Trophoblast cell (in vitro differentiated cells and primary cell): Measurements from ENCODE around the gene LRMDA.

Experiments used
- DNase-seq, 2 donors: peaks; one replicate each; pipeline ENCODE4 v3.0.0-alpha.2; 2016
- H2AFZ ChIP-seq: 2 replicates; pipeline ENCODE4 v1.6.1; 2013; ENCODE audit warnings: low read length, moderate library complexity, mild to moderate bottlenecking; ENCODE audit not compliant: insufficient read depth, poor library complexity
- H2AK5ac ChIP-seq: 2 replicates; pipeline ENCODE4 v1.6.1; 2013; ENCODE audit warnings: mild to moderate bottlenecking, low read length
- H2BK120ac ChIP-seq: 2 replicates; pipeline ENCODE4 v1.6.1; 2013; ENCODE audit warnings: low read length, mild to moderate bottlenecking, moderate library complexity; ENCODE audit not compliant: insufficient read depth, poor library complexity
- H2BK12ac ChIP-seq: 2 replicates; pipeline ENCODE4 v1.6.1; 2013; ENCODE audit warnings: mild to moderate bottlenecking, low read length, moderate library complexity
- H2BK5ac ChIP-seq: 2 replicates; pipeline ENCODE4 v1.6.1; 2013; ENCODE audit warnings: low read length, low read depth, moderate library complexity, mild to moderate bottlenecking; ENCODE audit not compliant: poor library complexity
- H3K14ac ChIP-seq: 2 replicates; pipeline ENCODE4 v1.6.1; 2013; ENCODE audit warnings: mild to moderate bottlenecking, low read length
- H3K18ac ChIP-seq: 2 replicates; pipeline ENCODE4 v1.6.1; 2013; ENCODE audit warnings: mild to moderate bottlenecking, low read length
- H3K23ac ChIP-seq: 2 replicates; pipeline ENCODE4 v1.6.1; 2013; ENCODE audit warnings: low read length
- H3K27ac ChIP-seq: 2 replicates; pipeline ENCODE4 v1.5.1; 2013; ENCODE audit warnings: low read depth, mild to moderate bottlenecking, inconsistent platforms, low read length, moderate library complexity
- H3K27me3 ChIP-seq: 2 replicates; pipeline ENCODE4 v1.6.1; 2013; ENCODE audit warnings: inconsistent platforms, mild to moderate bottlenecking, low read length, moderate library complexity; ENCODE audit not compliant: insufficient read depth
- H3K36me3 ChIP-seq, 2 experiments: 1 replicate in 1 of 2; 2 replicates in 1 of 2; pipeline ENCODE4 v1.6.1; 2013; ENCODE audit warnings: low read length in 2 of 2, mild to moderate bottlenecking in 2 of 2, moderate library complexity in 1 of 2; ENCODE audit not compliant: insufficient read depth in 2 of 2, control insufficient read depth in 1 of 2
- H3K4ac ChIP-seq: 2 replicates; pipeline ENCODE4 v1.6.1; 2013; ENCODE audit warnings: low read depth, mild to moderate bottlenecking, low read length, moderate library complexity
- H3K4me1 ChIP-seq, 2 experiments: 1 replicate in 1 of 2; 2 replicates in 1 of 2; pipeline ENCODE4 v1.6.1; 2013; ENCODE audit warnings: low read length in 2 of 2, mild to moderate bottlenecking in 2 of 2, moderate library complexity in 1 of 2; ENCODE audit not compliant: insufficient read depth in 2 of 2, control insufficient read depth in 1 of 2
- H3K4me2 ChIP-seq: 2 replicates; pipeline ENCODE4 v1.6.1; 2013; ENCODE audit warnings: inconsistent platforms, mild to moderate bottlenecking, low read length, moderate library complexity
- H3K4me3 ChIP-seq: 2 replicates; pipeline ENCODE4 v1.5.1; 2013; ENCODE audit warnings: mild to moderate bottlenecking, low read depth, low read length, inconsistent platforms
- H3K79me1 ChIP-seq: one replicate; pipeline ENCODE4 v1.6.1; 2013; ENCODE audit warnings: low read length
- H3K79me2 ChIP-seq: 2 replicates; pipeline ENCODE4 v1.6.1; 2013; ENCODE audit warnings: low read length, mild to moderate bottlenecking; ENCODE audit not compliant: control insufficient read depth, insufficient read depth, poor library complexity
- H3K9ac ChIP-seq: 2 replicates; pipeline ENCODE4 v1.6.1; 2013; ENCODE audit warnings: mild to moderate bottlenecking, low read length
- H3K9me3 ChIP-seq: 2 replicates; pipeline ENCODE4 v1.6.1; 2013; ENCODE audit warnings: low read depth, mild to moderate bottlenecking, control low read depth, inconsistent platforms, low read length; ENCODE audit not compliant: insufficient read depth
- H4K12ac ChIP-seq: 2 replicates; pipeline ENCODE4 v1.6.1; 2013; ENCODE audit warnings: low read depth, mild to moderate bottlenecking, low read length, moderate library complexity
- H4K8ac ChIP-seq: 2 replicates; pipeline ENCODE4 v1.6.1; 2013; ENCODE audit warnings: low read depth, mild to moderate bottlenecking, low read length, moderate library complexity
- H4K91ac ChIP-seq: one replicate; pipeline ENCODE4 v1.6.1; 2013; ENCODE audit warnings: low read depth, mild to moderate bottlenecking, low read length, moderate library complexity
- WGBS: extraction: QIAGEN DNeasy Blood & Tissue Kit; methylation state at CpG from one replicate; pipeline ENCODE4 v1.1.7; 2013; ENCODE audit warnings: missing lambda C conversion rate; ENCODE audit not compliant: insufficient read length, insufficient coverage; ENCODE audit errors: extremely low coverage; 5-methylcytosine and 5-hydroxymethylcytosine counted together

The LRMDA gene

DNA sequence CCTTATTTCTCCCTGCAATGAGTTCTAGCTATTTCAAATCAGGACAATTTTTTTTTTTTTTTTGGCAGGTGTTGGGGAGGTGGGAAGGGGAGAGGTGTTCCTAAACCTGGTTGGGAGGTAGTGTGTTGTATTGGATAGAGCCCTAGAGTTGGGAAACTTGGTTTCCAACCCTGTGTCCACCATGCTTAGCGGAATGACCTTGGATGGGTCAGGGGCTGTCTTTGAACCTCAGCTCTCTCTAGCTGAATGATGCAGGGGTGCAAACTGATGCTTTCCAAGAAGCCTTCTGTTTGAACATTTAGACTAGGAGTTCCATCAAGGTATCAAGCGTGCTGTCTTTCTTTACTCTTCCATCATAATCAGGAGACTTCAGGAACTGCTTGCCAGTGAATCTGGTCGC is 332.2 kb downstream of the LRMDA start:
- Histone ChIP-seq H3K9ac (no peak overlapping the region), H3K79me1 (no peaks in the 10 kb centered on the region), H3K9me3 (no peaks in the 10 kb centered on the region), H3K4me3 (no peak overlapping the region), H3K23ac (no peak overlapping the region), H3K27ac (no peak overlapping the region), H3K4me1 (peaks cover 0 to 5% of the 10 kb centered on the region in 2 experiments), H3K79me2 (no peaks in the 10 kb centered on the region), H3K4ac (no peak overlapping the region), H2AFZ (no peak overlapping the region), H2AK5ac (no peak overlapping the region), H3K36me3 (no peaks in the 10 kb centered on the region), H4K8ac (no peak overlapping the region), H3K27me3 (no peaks in the 10 kb centered on the region), H3K14ac (no peak overlapping the region), H4K91ac (no peak overlapping the region), H2BK5ac (no peak overlapping the region), H3K4me2 (no peak overlapping the region), H2BK120ac (no peak overlapping the region), H2BK12ac (no peak overlapping the region), H4K12ac (no peak overlapping the region), H3K18ac (no peak overlapping the region)
- no peak for DNase-seq
- WGBS: no CpG with 5 or more reads among the region's 3 CpGs

DNA sequence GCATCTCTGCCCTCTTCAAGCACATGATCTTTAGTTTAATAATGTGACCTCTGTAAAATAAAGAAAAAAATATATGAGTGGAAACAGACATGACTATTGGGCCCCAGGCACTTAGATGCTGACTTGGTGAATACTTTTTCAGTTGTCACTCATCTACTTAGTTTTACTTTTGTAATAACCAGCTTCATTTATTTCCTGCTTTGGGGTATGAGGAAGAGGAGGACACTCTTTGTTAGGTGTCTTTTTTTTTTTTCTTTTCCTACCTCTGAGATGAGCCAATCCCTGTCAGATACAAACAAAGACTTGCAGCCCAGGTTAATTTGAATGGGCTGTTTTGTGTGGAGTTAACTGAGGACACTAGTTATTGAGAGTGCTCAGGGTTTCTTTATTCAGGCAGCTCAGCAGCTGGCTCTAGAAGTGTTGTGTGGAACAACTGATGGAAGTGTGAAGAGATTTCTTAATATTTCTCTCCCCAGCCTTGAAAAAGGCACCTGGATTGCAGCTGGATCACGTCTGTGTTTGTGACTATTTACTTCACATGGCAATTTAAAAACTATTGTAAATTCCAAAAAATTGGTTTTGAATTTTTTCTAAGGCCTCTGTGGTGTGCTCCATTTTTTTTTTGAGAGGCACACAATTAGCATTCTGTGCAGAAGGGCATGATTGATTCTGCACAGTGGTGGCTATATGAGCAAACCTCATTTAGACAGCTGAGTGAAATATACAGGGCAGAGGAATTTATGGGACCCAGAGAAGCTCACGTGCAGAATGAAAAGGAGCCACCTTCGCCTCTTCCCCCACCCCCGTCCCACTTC is 333.8 kb downstream of the LRMDA start:
- no peak for DNase-seq
- Histone ChIP-seq H4K12ac (no peak overlapping the region), H3K4ac (no peak overlapping the region), H3K27ac (no peak overlapping the region), H3K9ac (no peak overlapping the region), H3K27me3 (no peaks in the 10 kb centered on the region), H3K4me1 (peaks cover 0 to 5% of the 10 kb centered on the region in 2 experiments), H2BK120ac (no peak overlapping the region), H2AFZ (no peak overlapping the region), H3K23ac (no peak overlapping the region), H2BK5ac (no peak overlapping the region), H3K14ac (no peak overlapping the region), H3K9me3 (no peaks in the 10 kb centered on the region), H3K18ac (no peak overlapping the region), H3K79me2 (no peaks in the 10 kb centered on the region), H3K4me2 (no peak overlapping the region), H3K79me1 (no peaks in the 10 kb centered on the region), H3K36me3 (no peaks in the 10 kb centered on the region), H3K4me3 (no peak overlapping the region), H4K8ac (no peak overlapping the region), H2BK12ac (no peak overlapping the region), H4K91ac (no peak overlapping the region), H2AK5ac (no peak overlapping the region)
- WGBS: no CpG with 5 or more reads among the region's 4 CpGs

DNA sequence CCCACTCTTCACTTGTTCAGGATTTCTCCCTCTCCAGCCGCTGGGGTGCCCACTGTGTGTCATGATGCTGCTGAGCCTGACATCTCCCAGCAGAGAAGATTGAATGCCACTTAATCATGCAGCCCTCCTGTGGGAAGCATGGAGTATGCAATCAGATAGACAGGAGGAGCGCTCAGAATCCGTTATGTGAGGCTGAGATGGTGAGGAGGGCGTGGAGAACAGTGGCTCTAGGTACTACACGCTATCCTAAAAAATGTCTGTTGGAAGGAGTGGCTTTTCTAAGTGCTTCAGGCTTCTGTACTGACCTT is 334.3 kb downstream of the LRMDA start:
- WGBS: no CpG with 5 or more reads among the region's 5 CpGs
- H3K23ac ChIP-seq: no peak overlapping the region
- H3K27ac ChIP-seq: no peak overlapping the region
- H3K18ac ChIP-seq: no peak overlapping the region
- H2AFZ ChIP-seq: no peak overlapping the region
- H3K4me1 ChIP-seq: peaks cover 0 to 5% of the 10 kb centered on the region in 2 experiments
- H3K4me2 ChIP-seq: no peak overlapping the region
- no peak overlapping the region for H4K8ac ChIP-seq
- H3K27me3 ChIP-seq: no peaks in the 10 kb centered on the region
- no peak overlapping the region for H2BK5ac ChIP-seq
- no peak overlapping the region for H2BK120ac ChIP-seq
- no peaks in the 10 kb centered on the region for H3K79me2 ChIP-seq
- H4K12ac ChIP-seq: no peak overlapping the region
- H2AK5ac ChIP-seq: no peak overlapping the region
- H3K79me1 ChIP-seq: no peaks in the 10 kb centered on the region
- H2BK12ac ChIP-seq: no peak overlapping the region
- no peak overlapping the region for H4K91ac ChIP-seq
- H3K14ac ChIP-seq: no peak overlapping the region
- no peaks in the 10 kb centered on the region for H3K36me3 ChIP-seq
- H3K9me3 ChIP-seq: no peaks in the 10 kb centered on the region
- no peak overlapping the region for H3K4ac ChIP-seq
- DNase-seq: no peak
- no peak overlapping the region for H3K4me3 ChIP-seq
- no peak overlapping the region for H3K9ac ChIP-seq

GRCh38 chr10:75766106-75766505 is 334.7 kb downstream of the LRMDA start:
- H2AFZ ChIP-seq: no peak overlapping the region
- no peak for DNase-seq
- no peak overlapping the region for H4K8ac ChIP-seq
- H3K9me3 ChIP-seq: no peaks in the 10 kb centered on the region
- H3K14ac ChIP-seq: no peak overlapping the region
- H2BK5ac ChIP-seq: no peak overlapping the region
- no peak overlapping the region for H2BK12ac ChIP-seq
- no peak overlapping the region for H2AK5ac ChIP-seq
- no peaks in the 10 kb centered on the region for H3K27me3 ChIP-seq
- H3K27ac ChIP-seq: no peak overlapping the region
- no peaks in the 10 kb centered on the region for H3K79me2 ChIP-seq
- H4K91ac ChIP-seq: no peak overlapping the region
- no peak overlapping the region for H3K4ac ChIP-seq
- no peak overlapping the region for H3K4me2 ChIP-seq
- H3K4me1 ChIP-seq: peaks cover 0 to 5% of the 10 kb centered on the region in 2 experiments
- H3K79me1 ChIP-seq: no peaks in the 10 kb centered on the region
- no peak overlapping the region for H3K18ac ChIP-seq
- H3K4me3 ChIP-seq: no peak overlapping the region
- H3K23ac ChIP-seq: no peak overlapping the region
- H2BK120ac ChIP-seq: no peak overlapping the region
- no peak overlapping the region for H3K9ac ChIP-seq
- no peaks in the 10 kb centered on the region for H3K36me3 ChIP-seq
- H4K12ac ChIP-seq: no peak overlapping the region
